Gastroesophageal sphincter (tissue), 3 donors: ENCODE results near the gene OR2V1.

Experiments used
- POLR2A ChIP-seq, 2 donors: fragments of 450-650 bp; IDR thresholded peaks; one replicate each; pipeline ENCODE4 v1.6.1; 2017; ENCODE audit warnings: antibody characterized with exemption in 2 of 2, mild to moderate bottlenecking in 2 of 2, moderate library complexity in 1 of 2
- TF ChIP-seq, protein P1 (sequence below), 4 experiments: fragments of 200-600 bp in 2 of 4; fragments of 450-650 bp in 2 of 4; sonication (generic) in 1 of 4; IDR thresholded peaks; one replicate each; pipeline ENCODE4 v1.5.1; 2017 to 2019; ENCODE audit warnings: antibody characterized with exemption in 4 of 4, mild to moderate bottlenecking in 2 of 4, moderate library complexity in 2 of 4

DNA sequence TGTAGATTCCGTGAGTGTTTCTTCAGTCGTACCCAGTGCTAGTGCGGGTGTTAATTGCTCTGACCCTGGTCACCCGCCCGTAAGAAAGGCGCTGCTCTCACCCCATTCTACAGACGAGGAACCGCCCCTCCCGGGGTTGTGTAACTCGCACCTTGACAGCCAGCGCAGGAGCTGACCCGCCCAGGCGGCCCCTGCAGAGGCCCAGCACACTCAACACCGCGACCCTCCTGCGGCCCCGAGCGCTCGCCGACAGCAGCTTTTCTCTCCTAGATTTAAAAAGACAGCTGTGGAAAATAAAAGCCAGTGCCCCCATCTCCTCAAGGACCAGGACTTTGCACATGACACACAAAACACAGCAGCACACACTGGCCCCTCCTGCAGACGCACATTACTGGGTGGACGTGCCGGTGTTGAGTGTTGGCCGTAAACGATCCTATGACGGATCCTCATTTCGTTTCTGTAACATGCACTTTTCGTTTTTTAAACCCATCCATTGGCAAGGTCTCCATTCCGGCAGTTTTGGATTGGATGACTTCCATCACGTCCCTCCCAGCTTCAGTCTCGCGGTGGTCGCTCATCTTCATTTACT, 39.4 kb upstream of the OR2V1 start:
- TF ChIP-seq, protein P1, sequence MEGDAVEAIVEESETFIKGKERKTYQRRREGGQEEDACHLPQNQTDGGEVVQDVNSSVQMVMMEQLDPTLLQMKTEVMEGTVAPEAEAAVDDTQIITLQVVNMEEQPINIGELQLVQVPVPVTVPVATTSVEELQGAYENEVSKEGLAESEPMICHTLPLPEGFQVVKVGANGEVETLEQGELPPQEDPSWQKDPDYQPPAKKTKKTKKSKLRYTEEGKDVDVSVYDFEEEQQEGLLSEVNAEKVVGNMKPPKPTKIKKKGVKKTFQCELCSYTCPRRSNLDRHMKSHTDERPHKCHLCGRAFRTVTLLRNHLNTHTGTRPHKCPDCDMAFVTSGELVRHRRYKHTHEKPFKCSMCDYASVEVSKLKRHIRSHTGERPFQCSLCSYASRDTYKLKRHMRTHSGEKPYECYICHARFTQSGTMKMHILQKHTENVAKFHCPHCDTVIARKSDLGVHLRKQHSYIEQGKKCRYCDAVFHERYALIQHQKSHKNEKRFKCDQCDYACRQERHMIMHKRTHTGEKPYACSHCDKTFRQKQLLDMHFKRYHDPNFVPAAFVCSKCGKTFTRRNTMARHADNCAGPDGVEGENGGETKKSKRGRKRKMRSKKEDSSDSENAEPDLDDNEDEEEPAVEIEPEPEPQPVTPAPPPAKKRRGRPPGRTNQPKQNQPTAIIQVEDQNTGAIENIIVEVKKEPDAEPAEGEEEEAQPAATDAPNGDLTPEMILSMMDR (IDR thresholded peaks at IDR 0.05): no peak
- TF ChIP-seq POLR2A (IDR thresholded peaks at IDR 0.05): no peak
